Breast epithelium (tissue), 4 donors: ENCODE results near the gene TMEM208. TPM values are rescaled to one million over a fixed set of nuclear protein-coding genes. Genes with fewer than 3 reads are reported as not detected.

ENCODE experiments used
- DNase-seq, 2 donors: peaks; one replicate each; pipeline ENCODE4 v3.0.0-alpha.2; 2019; ENCODE audit warnings: low spot score in 2 of 2
- H3K27ac ChIP-seq, 2 donors: fragments of 200-600 bp; sonication (generic) in 1 of 2; one replicate each; pipeline ENCODE4 v1.5.1; 2016 to 2019; ENCODE audit warnings: mild to moderate bottlenecking in 1 of 2
- H3K27me3 ChIP-seq, 2 donors: fragments of 200-600 bp; sonication (generic) in 1 of 2; one replicate each; pipeline versions ENCODE4 v1.5.1 to v1.6.0; 2017 to 2019; ENCODE audit warnings: control low read depth in 1 of 2, mild to moderate bottlenecking in 1 of 2
- H3K36me3 ChIP-seq: fragments of 200-600 bp; one replicate; pipeline ENCODE4 v1.5.1; 2019
- H3K4me1 ChIP-seq, 2 donors: fragments of 200-600 bp; sonication (generic); one replicate each; pipeline ENCODE4 v1.5.1; 2016 to 2019; ENCODE audit warnings: control low read depth in 1 of 2
- H3K4me3 ChIP-seq, 3 donors: fragments of 200-600 bp; sonication (generic); 1 replicate in 2 of 3; 2 replicates in 1 of 3; pipeline ENCODE4 v1.5.1; 2016 to 2019; ENCODE audit warnings: mild to moderate bottlenecking in 3 of 3, moderate library complexity in 2 of 3
- H3K9me3 ChIP-seq, 2 donors: fragments of 200-600 bp; sonication (generic) in 1 of 2; one replicate each; pipeline ENCODE4 v1.5.1; 2016 to 2019; ENCODE audit warnings: control low read depth in 1 of 2
- CTCF ChIP-seq, 3 donors: fragments of 450-650 bp; IDR thresholded peaks; one replicate each; pipeline ENCODE4 v1.5.1; 2016 to 2017; ENCODE audit warnings: antibody characterized with exemption in 3 of 3, mild to moderate bottlenecking in 3 of 3, moderate library complexity in 3 of 3
- POLR2A ChIP-seq: fragments of 450-650 bp; IDR thresholded peaks from one replicate; pipeline ENCODE4 v1.6.1; 2016; ENCODE audit warnings: antibody characterized with exemption, mild to moderate bottlenecking, moderate library complexity
- POLR2AphosphoS5 ChIP-seq, 3 donors: sonication (generic); formaldehyde crosslinking; IDR thresholded peaks; one replicate each; pipeline ENCODE4 v1.6.1; 2017; ENCODE audit warnings: antibody characterized with exemption in 3 of 3
- intact Hi-C: fragments of 100-400 bp; cut with DNase I; formaldehyde crosslinking; loops from one replicate; pipeline ENCODE4 v1.15.1; 2023; ENCODE audit warnings: low total_unique reads
- total RNA-seq, 3 donors: library from RNA; depleted of rRNA; stranded (reverse); fragments of >200 nt; gene quantifications; one replicate each; pipeline ENCODE4 v1.1.0, GENCODE V29; 2016

The TMEM208 gene
- total RNA-seq, 3 donors from 2014 or later, result 35.2 to 46.2 (median 44.2) TPM

- Histone ChIP-seq H3K36me3 (peaks cover 8% of the 10 kb centered on the region), H3K4me1 (peaks cover 0 to 11% of the 10 kb centered on the region in 2 donors), H3K27ac (no peak overlapping the region), H3K4me3 (no peak overlapping the region), H3K9me3 (no peaks in the 10 kb centered on the region), H3K27me3 (no peaks in the 10 kb centered on the region)
- intact Hi-C loops, result no loop called here
- TF ChIP-seq POLR2AphosphoS5 (IDR thresholded peaks at IDR 0.05) (no peak), POLR2A (no peak), CTCF (IDR thresholded peaks at IDR 0.05) (no peak)
- no peak for DNase-seq
These were observed 26.4 kb upstream of the TMEM208 start for GRCh38 chr16:67200491-67200890.

GRCh38 chr16:67201411-67202345 is 25.3 kb upstream of the TMEM208 start:
- no peaks in the 10 kb centered on the region for H3K27me3 ChIP-seq
- peaks cover 0 to 11% of the 10 kb centered on the region in 2 donors for H3K4me1 ChIP-seq
- no peak overlapping the region for H3K4me3 ChIP-seq
- no peak for TF ChIP-seq POLR2AphosphoS5 (IDR thresholded peaks at IDR 0.05)
- TF ChIP-seq POLR2A, result no peak
- H3K9me3 ChIP-seq, result no peaks in the 10 kb centered on the region
- peaks cover 8% of the 10 kb centered on the region for H3K36me3 ChIP-seq
- no peak for DNase-seq
- intact Hi-C loops, result no loop called here
- H3K27ac ChIP-seq, result no peak overlapping the region

- Histone ChIP-seq H3K27me3 (no peaks in the 10 kb centered on the region), H3K27ac (no peak overlapping the region), H3K4me1 (peaks cover 0 to 11% of the 10 kb centered on the region in 2 donors), H3K4me3 (no peak overlapping the region), H3K9me3 (no peaks in the 10 kb centered on the region), H3K36me3 (peaks cover 8% of the 10 kb centered on the region)
- DNase-seq, result no peak
- TF ChIP-seq POLR2AphosphoS5 (IDR thresholded peaks at IDR 0.05) (no peak), CTCF (IDR thresholded peaks at IDR 0.05) (no peak), POLR2A (no peak)
- intact Hi-C loops, result no loop called here
These were observed 24.5 kb upstream of the TMEM208 start for GRCh38 chr16:67202426-67202825.

- intact Hi-C loops, result no loop called here
- TF ChIP-seq POLR2AphosphoS5 (IDR thresholded peaks at IDR 0.05), result no peak
- no peak for TF ChIP-seq CTCF (IDR thresholded peaks at IDR 0.05)
- no peak for TF ChIP-seq POLR2A
- H3K4me3 ChIP-seq, result no peak overlapping the region
- peaks cover 8% of the 10 kb centered on the region for H3K36me3 ChIP-seq
- H3K4me1 ChIP-seq, result peaks cover 0 to 7% of the 10 kb centered on the region in 2 donors
- DNase-seq, result no peak
- H3K27me3 ChIP-seq, result no peaks in the 10 kb centered on the region
- no peaks in the 10 kb centered on the region for H3K9me3 ChIP-seq
- no peak overlapping the region for H3K27ac ChIP-seq
These were observed 23.9 kb upstream of the TMEM208 start for GRCh38 chr16:67202956-67203493.

- Histone ChIP-seq H3K36me3 (peaks cover 8% of the 10 kb centered on the region), H3K9me3 (no peaks in the 10 kb centered on the region), H3K4me1 (no peaks in the 10 kb centered on the region), H3K27me3 (no peaks in the 10 kb centered on the region), H3K4me3 (no peak overlapping the region), H3K27ac (no peak overlapping the region)
- intact Hi-C loops, result no loop called here
- TF ChIP-seq POLR2A, result no peak
- DNase-seq, result no peak
These were observed 22.9 kb upstream of the TMEM208 start for GRCh38 chr16:67204076-67204475.
